HG02759 (cell line): ENCODE measurements around the gene BSPH1.
"Not testable (repeated sequence)": the region's sequence is repeated elsewhere in the genome, so short reads cannot be mapped to it uniquely, and the experiment has no call there.

Experiments
- ATAC-seq: cut with Tn5 transposase; IDR thresholded peaks from one replicate; pipeline ENCODE4 v1.9.1; 2021; ENCODE audit warnings: mild to moderate bottlenecking, moderate library complexity; ENCODE audit not compliant: unreplicated experiment

The BSPH1 gene

DNA sequence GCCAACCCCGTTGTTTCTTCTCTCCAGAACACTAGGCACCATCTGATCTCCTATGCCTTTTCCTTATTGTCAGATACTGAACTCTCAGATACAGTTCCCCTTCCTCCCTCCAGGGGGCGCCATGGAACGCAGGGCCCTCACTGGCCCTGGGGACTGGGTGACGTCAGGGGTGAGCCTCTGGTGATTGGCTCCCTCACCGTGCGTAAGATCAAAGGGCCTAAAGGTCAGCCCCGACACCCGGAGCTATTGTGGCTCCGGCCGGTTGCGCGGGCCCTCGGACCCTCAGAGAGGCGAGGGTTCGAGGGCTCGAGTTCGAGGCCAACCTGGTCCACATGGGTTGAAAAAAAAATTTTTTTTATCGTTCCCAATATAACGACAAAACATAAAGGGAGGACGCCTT is 63.4 kb downstream of the BSPH1 start:
- not testable (repeated sequence) for ATAC-seq

DNA sequence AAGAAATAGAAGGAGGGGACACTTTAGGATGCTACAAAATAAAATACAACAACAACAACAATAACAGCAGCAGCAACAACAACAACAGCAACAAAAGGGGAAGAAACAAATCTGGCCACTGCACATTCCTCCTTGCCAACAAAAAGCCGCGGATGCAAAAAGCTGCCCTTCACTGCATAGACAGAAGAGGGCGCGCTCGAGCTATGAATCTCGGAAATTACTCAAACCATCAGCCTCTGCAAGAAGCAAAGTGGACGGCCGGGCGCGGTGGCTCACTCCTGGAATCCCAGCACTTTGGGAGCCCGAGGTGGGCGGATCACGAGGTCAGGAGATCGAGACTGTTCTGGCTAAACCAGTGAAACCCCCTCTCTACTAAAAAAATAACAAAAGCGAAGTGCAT is 71.9 kb downstream of the BSPH1 start:
- not testable (repeated sequence) for ATAC-seq
